ENCODE measurements around the gene HES3. TPM values are rescaled to one million over a fixed set of nuclear protein-coding genes. Genes with fewer than 3 reads are reported as not detected.

Gene HES3
- total RNA-seq, 3 donors from 2014 or later: not detected

Other genes starting within 250 kb of the HES3 start
- gene KCNAB2, start 198.3 kb upstream of the HES3 start, total RNA-seq: 100 to 1,000 TPM; 199 to 230 (median 202) TPM
- gene CHD5, start 63.9 kb upstream of the HES3 start, total RNA-seq: under 1 TPM; 0.27 to 0.61 (median 0.34) TPM
- 100 to 1,000 TPM; 395 to 423 (median 403) TPM for gene RPL22, start 44.6 kb upstream of the HES3 start, total RNA-seq
- gene RNF207, start 38.1 kb upstream of the HES3 start, total RNA-seq: 10 to 100 TPM in 2 of 3 donors, 1 to 10 TPM in 1; 9.9 to 18.8 (median 12.0) TPM
- gene ICMT, start 8.2 kb upstream of the HES3 start, total RNA-seq: 10 to 100 TPM; 54.1 to 64.8 (median 58.3) TPM
- gene GPR153, start 16.9 kb downstream of the HES3 start, total RNA-seq: under 1 TPM; 0.50 to 0.52 (median 0.51) TPM
- 100 to 1,000 TPM in 2 of 3 donors, 10 to 100 TPM in 1; 92.8 to 112 (median 101) TPM for gene ACOT7, start 149.6 kb downstream of the HES3 start, total RNA-seq
- gene HES2, start 175.7 kb downstream of the HES3 start, total RNA-seq: not detected
- under 1 TPM; 0.42 to 0.76 (median 0.60) TPM for gene ESPN, start 180.6 kb downstream of the HES3 start, total RNA-seq
- 100 to 1,000 TPM; 137 to 149 (median 145) TPM for gene TNFRSF25, start 222.0 kb downstream of the HES3 start, total RNA-seq
- 1 to 10 TPM; 1.2 to 2.1 (median 1.4) TPM for gene PLEKHG5, start 247.5 kb downstream of the HES3 start, total RNA-seq

Measured in activated T-cell treated with anti-CD3 and anti-CD28 coated beads, Interleukin-2, amount 50 U/mL, for 4 hours (primary cell).